GM19463 (cell line): ENCODE data around the gene IQSEC1.
A peak's percentile ranks its signal among the peaks of the same experiment; 100 is the strongest.

ENCODE experiments used
- ATAC-seq: cut with Tn5 transposase; IDR thresholded peaks from one replicate; pipeline ENCODE4 v1.9.1; 2021; ENCODE audit warnings: mild to moderate bottlenecking, moderate library complexity; ENCODE audit not compliant: unreplicated experiment

Gene IQSEC1

GRCh38 chr3:12990781-12991480 is 82.3 kb downstream of the IQSEC1 start:
- no peak for ATAC-seq

GRCh38 chr3:12990306-12990705 is 82.9 kb downstream of the IQSEC1 start:
- ATAC-seq = no peak

DNA sequence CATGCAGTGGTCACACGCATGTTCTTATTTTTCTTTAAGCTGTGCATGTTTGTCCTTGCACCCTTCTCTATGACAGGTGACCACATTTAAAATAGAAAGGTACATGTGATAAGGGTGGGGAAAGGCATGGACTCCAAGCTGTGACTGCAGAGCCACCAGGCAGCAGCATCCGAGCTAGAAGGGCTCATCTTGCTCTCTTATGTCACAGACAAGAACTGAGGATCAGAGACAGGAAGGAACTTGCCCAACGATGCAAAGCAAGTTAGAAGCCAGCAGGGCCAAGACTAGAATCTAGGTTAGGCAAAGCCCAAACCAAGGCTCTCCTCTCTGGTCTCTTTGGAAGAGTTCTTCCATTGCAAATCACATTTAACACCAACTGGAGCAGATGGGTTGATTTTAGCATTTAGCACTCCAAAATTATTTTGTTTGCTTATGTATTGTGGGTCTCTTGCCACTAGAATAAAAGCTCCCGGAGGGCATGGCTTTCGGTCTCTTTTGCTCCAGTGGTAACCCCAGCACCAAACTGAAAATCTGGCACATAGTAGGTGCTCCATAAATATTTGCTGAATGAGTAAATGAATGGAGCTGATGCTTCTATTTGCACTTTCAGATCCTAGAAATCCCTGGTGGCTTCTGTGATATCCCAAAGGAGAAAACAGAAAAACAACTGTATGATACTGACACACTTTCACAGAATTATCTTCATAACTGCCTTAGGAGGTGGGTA is 84.3 kb downstream of the IQSEC1 start:
- no peak for ATAC-seq

GRCh38 chr3:12987602-12988001 is 85.6 kb downstream of the IQSEC1 start:
- no peak for ATAC-seq

DNA sequence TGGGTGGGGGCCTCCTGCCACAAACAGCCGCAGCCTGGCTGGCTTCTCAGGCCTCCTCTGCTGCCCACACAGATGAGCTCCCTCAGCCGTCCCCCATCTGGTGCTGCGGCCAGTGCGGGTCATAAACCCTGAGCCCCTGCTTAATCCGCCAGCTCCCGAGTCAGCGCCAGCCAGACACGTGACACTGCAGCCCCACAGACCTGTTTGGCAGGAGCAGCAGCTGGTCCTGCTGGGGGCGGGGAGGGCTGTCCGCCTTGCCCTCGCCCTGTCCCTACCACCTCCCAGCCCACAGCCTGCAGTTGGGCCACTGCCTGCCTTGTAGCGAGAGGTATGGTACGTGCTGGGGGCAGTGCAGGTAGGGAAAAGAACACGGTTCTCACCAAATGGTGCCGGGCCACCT is 86.2 kb downstream of the IQSEC1 start:
- ATAC-seq = no peak

GRCh38 chr3:12986521-12986920 is 86.7 kb downstream of the IQSEC1 start:
- ATAC-seq = no peak

GRCh38 chr3:12986031-12986430 is 87.2 kb downstream of the IQSEC1 start:
- ATAC-seq = no peak

DNA sequence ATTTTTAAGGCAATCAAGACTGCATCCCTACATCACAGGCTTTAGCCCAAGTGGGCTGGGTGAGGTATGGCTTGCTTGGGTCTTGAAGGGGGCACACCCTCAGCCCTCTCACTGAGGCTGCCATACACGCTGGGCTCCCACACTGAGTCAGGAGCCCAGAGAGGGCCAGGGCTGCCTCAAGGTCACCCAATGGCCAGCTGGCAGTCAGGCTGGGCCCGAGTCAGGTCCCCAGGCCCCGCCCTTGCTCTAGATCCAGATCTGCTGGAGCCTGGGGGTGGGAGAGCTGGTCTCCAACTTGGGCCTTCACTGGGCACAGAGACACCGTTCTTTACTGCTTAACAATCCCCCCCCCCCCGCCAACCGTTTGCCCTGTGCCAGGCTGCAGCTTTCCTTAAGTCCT is 88.1 kb downstream of the IQSEC1 start:
- ATAC-seq = no peak

DNA sequence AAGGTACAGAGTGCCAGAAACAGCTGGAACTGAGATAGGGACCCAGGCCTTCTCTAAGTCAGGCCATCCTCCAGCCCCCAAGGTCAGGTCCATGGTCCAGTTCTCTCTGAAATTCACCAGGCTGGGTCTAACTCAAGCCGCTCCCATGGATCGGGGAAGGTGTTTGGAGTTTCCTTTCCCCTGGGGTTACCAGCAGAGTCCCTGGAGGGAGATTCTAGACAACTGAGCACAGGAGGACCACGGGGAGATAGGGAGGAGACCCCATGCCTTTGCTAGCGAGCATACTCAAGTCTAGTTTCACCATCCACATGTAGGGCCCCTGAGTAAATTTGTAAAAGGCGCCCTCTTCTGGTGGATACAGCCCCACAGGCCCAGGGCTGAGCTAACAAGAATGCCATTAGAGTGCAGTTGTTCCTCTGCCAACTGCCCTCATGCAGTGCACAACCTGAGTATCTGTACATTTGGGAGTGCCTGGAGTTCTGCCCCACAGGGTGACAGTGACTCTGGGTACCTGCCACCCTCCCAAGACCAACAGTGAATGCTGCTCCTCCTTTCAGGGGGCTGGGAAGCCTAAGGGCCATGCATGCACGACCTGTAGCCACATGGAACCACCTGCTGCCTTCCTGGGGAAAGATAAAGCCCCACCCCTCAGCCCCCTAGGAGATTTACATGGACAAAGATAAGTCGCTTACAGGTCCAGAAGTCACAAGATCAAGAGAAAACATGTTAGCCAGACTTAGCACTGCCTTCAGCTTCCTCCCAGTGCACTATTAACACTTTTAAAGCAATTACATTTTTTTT is 89.0 kb downstream of the IQSEC1 start:
- no peak for ATAC-seq

DNA sequence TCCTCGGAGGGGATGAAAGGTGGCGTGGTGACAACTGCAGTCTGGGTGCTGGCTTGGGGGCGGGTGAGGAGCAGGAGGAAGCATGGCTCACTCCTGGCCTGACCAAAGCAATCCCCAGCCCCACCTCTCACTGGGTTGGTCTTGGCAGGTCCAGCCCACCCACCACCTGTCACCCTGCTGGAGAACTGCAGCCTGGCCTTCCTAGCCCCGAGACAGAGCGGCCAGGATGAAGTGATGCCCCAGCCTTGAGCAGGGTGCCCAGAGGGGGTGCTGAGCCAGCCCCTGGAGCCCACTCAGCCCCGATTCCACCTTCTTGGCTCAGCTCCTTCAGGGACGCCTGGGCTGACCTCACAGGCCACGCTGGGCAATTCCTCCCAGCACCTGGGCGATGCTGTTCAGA is 89.9 kb downstream of the IQSEC1 start:
- peak; percentile 28 for ATAC-seq

DNA sequence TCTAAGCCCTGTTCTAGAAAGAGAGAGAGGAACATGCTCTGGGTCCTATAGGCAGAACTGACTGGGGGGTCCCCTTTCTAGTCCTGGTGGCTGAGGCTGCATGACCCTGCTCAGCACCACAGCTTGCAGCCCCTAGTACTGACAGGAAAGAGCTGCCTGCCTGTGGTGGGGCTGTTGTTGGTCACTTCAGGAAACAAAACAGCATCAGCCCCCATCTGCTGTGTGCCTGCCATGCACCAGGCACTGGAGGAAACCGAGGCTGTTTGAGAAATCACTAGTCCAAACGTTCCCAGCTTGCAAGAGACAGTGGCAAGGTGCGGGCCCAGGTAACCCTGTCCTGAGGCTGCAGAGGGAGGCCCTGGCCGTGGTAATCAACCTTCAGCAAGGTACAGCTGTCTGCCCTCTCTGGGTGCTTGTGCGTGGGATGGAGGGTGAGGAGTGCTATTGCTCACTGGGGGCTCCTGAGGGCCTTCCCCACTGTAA is 90.6 kb downstream of the IQSEC1 start:
- peak; percentile 48 for ATAC-seq

- ATAC-seq = no peak
These were observed 91.6 kb downstream of the IQSEC1 start for GRCh38 chr3:12981306-12982275.

DNA sequence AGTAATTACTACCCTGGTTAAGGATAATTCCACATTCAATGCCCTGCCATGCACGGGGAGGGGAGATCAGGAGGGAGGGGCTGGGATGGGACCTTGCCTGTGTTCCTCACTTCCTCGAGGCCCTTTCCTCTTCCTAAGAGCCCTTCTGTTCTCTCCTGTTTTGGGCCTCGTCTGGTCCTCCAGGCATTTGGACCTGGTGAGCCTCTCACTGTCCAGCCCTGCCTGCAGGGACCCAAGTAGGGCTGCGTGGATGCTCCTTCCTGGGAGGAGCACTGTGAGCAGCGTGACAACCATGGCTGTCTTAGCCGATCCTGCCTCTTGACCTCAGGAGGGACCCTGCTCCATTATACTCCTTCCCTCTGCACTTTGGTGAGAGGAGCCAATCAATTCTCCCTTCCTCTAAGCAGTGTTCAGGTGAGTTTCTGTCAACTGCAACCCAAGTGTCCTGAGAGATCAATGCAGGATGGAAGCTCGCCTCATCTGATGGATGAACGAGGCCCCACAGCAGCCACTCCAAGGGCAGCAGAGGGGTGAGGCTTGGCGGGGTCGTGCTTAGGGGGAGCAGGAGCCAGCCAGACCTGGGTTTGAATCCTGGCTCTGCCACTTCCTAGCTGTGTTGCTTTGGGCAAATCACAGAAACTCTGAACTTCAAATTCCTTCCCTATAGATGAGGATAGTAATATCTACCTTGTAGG is 92.5 kb downstream of the IQSEC1 start:
- no peak for ATAC-seq

DNA sequence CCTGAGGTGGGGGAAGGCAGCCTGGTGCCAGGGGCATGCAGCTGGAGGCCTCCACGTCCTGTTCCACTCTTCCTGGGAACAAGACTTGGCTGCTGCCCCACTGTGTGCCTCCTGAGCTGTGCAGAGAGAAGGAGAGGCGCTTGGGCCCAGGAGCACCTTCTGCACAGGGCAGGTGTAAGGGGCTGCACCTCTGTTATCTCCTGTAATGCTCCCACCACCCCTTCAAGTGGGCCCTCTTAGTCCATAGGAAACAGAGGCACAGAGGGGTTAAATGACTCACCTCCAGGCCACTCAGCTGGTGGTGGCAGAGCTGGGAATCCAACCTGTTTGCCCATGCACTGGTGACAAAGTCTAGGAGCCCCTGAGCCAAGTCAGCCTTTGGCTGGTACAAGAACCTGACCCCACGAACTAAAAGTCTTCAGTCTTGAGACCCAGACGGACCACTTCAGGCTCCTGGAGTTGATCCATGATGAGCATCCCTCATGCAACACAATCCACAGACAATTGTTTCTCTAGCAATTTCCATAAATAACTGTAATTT is 93.2 kb downstream of the IQSEC1 start:
- no peak for ATAC-seq

GRCh38 chr3:12979151-12979946 is 93.9 kb downstream of the IQSEC1 start:
- ATAC-seq = no peak

DNA sequence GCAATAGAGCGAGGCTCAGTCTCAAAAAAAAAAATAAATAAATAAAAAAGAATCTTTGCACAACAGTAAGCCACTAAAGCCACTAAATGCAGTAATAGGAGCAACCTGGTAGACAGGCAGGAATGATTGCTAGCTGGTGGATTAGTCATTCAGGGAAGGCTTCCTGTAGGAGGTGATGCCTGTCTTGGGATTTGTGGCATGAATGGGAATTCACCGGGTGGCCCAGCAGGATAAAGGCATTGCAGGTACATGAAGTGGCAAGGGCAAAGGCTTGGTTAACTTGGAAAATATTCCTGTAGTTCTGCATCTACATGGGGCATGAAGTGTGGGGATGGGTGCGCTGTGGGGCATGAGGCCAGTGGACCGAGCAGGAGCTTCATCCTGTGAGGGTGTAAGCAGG is 94.5 kb downstream of the IQSEC1 start:
- ATAC-seq = no peak

DNA sequence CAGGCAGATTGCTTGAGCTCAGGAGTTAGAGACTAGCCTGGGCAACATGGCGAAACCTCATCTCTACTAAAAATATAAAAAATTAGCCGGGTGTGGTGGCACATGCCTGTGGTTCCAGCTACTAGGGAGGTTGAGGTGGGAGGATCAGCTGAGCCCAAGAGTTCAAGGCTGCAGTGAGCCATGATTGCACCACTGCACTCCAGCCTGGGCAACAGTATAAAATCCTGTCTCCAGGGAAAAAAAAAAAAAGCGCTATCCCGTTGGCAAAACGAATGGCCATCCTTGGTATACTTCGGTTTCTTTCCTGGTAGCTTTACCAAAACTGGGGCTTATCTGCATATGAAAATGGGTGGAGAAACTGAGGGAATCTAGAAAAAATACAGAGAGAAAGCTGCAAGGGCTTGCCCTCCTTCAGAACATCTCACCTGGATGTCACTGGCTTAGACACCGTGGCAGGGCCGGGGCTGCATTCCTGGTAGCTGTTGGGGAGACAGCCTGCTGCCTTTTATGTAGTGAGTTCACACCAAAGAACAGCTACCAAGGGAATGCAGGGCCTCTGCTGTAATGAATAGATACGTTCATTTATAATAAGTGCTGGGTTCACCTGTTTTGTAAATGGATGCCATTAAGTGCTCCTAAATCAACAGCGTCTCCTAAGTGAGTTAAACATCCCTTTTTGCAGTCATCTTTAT is 96.0 kb downstream of the IQSEC1 start:
- no peak for ATAC-seq
